SH-SY5Y (cell line): ENCODE data around the gene HAO2.

Experiments
- GATA2 ChIP-seq: IDR thresholded peaks from 2 replicates; pipeline ENCODE4 v1.6.1; 2011; ENCODE audit warnings: mild to moderate bottlenecking, low read depth, low read length
- GATA3 ChIP-seq: IDR thresholded peaks from 2 replicates; pipeline ENCODE4 v1.6.1; 2011; ENCODE audit warnings: low read depth, mild to moderate bottlenecking, low read length, moderate library complexity

DNA sequence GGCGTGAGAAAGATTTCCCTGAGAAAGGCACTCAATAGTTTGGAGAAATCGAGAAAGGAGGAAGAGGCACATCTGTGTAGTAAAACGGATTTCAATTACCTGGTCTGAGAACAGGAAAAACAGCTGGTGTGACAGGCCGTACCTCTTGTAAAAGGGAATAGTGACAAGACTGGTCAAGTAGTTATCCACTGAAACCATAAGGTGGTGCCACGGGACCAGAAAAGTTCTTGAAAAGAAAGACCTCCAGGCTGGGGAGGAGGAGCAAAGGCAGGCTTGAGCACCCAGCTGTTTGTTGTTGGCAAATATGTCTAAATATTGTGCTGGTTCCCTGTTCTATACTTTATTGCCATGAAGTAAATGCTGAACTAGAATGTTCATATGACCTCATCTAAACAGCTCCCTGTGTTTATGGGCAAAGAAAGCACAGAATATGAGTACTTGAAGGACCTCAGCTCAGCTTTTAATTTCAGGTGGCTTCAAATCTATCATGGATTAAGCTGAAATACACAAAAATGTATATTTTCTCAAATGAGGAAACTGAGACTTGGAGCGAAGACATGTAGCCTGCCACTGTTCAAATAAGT is 4.0 kb downstream of the HAO2 start:
- no peak for TF ChIP-seq GATA2
- TF ChIP-seq GATA3 = no peak
